Measurements from ENCODE around the gene CTNNB1.
A peak's percentile ranks its signal among the peaks of the same experiment; 100 is the strongest.

Gene CTNNB1

GRCh38 chr3:41200669-41201021 lies 1.3 kb downstream of the CTNNB1 start:
- DNase-seq (ENCODE audit: low spot score) (no peak), ATAC-seq (ENCODE audit: low read depth) (peak; percentile 10)
- H3K27ac ChIP-seq (ENCODE audit: poor library complexity, severe bottlenecking): peak overlapping the region; percentile 69
- H3K9me3 ChIP-seq (ENCODE audit: severe bottlenecking): no peaks in the 10 kb centered on the region
- peak overlapping the region; percentile 98 for H3K4me3 ChIP-seq (ENCODE audit: severe bottlenecking)
- no peak for TF ChIP-seq CTCF (IDR thresholded peaks at IDR 0.05; ENCODE audit: poor library complexity, severe bottlenecking)
- peaks cover 3% of the 10 kb centered on the region; the same call in 1 of the 2 replicates for H3K36me3 ChIP-seq (ENCODE audit: low read depth)
- no peaks in the 10 kb centered on the region for H3K27me3 ChIP-seq (ENCODE audit: insufficient read depth, poor library complexity, severe bottlenecking)
- H3K4me1 ChIP-seq (ENCODE audit: insufficient read depth, poor library complexity, severe bottlenecking): peaks cover 25% of the 10 kb centered on the region

GRCh38 chr3:41202075-41202833 lies 2.9 kb downstream of the CTNNB1 start:
- Histone ChIP-seq H3K9me3 (ENCODE audit: severe bottlenecking) (no peaks in the 10 kb centered on the region), H3K4me1 (ENCODE audit: insufficient read depth, poor library complexity, severe bottlenecking) (peaks cover 25% of the 10 kb centered on the region), H3K27ac (ENCODE audit: poor library complexity, severe bottlenecking) (peak overlapping the region; percentile 69), H3K4me3 (ENCODE audit: severe bottlenecking) (peak overlapping the region; percentile 98), H3K36me3 (ENCODE audit: low read depth) (peaks cover 6% of the 10 kb centered on the region), H3K27me3 (ENCODE audit: insufficient read depth, poor library complexity, severe bottlenecking) (no peaks in the 10 kb centered on the region)
- ATAC-seq (ENCODE audit: low read depth) (no peak), DNase-seq (ENCODE audit: low spot score) (no peak)
- no peak for TF ChIP-seq CTCF (IDR thresholded peaks at IDR 0.05; ENCODE audit: poor library complexity, severe bottlenecking)

- H3K9me3 ChIP-seq (ENCODE audit: severe bottlenecking): no peaks in the 10 kb centered on the region
- DNase-seq (ENCODE audit: low spot score): no peak
- peak overlapping the region; percentile 69 for H3K27ac ChIP-seq (ENCODE audit: poor library complexity, severe bottlenecking)
- H3K4me1 ChIP-seq (ENCODE audit: insufficient read depth, poor library complexity, severe bottlenecking): peaks cover 25% of the 10 kb centered on the region
- TF ChIP-seq CTCF (IDR thresholded peaks at IDR 0.05; ENCODE audit: poor library complexity, severe bottlenecking): peak; percentile 78
- ATAC-seq (ENCODE audit: low read depth): peak; percentile 45; the same call in 2 of the 3 replicates
- H3K27me3 ChIP-seq (ENCODE audit: insufficient read depth, poor library complexity, severe bottlenecking): no peaks in the 10 kb centered on the region
- H3K4me3 ChIP-seq (ENCODE audit: severe bottlenecking): peak overlapping the region; percentile 98
- peaks cover 9% of the 10 kb centered on the region for H3K36me3 ChIP-seq (ENCODE audit: low read depth)
Observed at GRCh38 chr3:41202834-41203345, 3.6 kb downstream of the CTNNB1 start.

- H3K9me3 ChIP-seq (ENCODE audit: severe bottlenecking): no peaks in the 10 kb centered on the region
- peaks cover 21% of the 10 kb centered on the region for H3K4me1 ChIP-seq (ENCODE audit: insufficient read depth, poor library complexity, severe bottlenecking)
- H3K27me3 ChIP-seq (ENCODE audit: insufficient read depth, poor library complexity, severe bottlenecking): no peaks in the 10 kb centered on the region
- H3K27ac ChIP-seq (ENCODE audit: poor library complexity, severe bottlenecking): no peak overlapping the region
- DNase-seq (ENCODE audit: low spot score) (no peak), ATAC-seq (ENCODE audit: low read depth) (no peak)
- no peak for TF ChIP-seq CTCF (IDR thresholded peaks at IDR 0.05; ENCODE audit: poor library complexity, severe bottlenecking)
- H3K36me3 ChIP-seq (ENCODE audit: low read depth): peaks cover 16% of the 10 kb centered on the region
- no peak overlapping the region for H3K4me3 ChIP-seq (ENCODE audit: severe bottlenecking)
Observed at GRCh38 chr3:41204369-41204768, 5.1 kb downstream of the CTNNB1 start.

GRCh38 chr3:41205591-41205990 lies 6.3 kb downstream of the CTNNB1 start:
- no peak for TF ChIP-seq CTCF (IDR thresholded peaks at IDR 0.05; ENCODE audit: poor library complexity, severe bottlenecking)
- peaks cover 21% of the 10 kb centered on the region for H3K4me1 ChIP-seq (ENCODE audit: insufficient read depth, poor library complexity, severe bottlenecking)

More at GRCh38 chr3:41205591-41205990, 6.3 kb downstream of the CTNNB1 start:
- Histone ChIP-seq H3K36me3 (ENCODE audit: low read depth) (peaks cover 24% of the 10 kb centered on the region), H3K27me3 (ENCODE audit: insufficient read depth, poor library complexity, severe bottlenecking) (no peaks in the 10 kb centered on the region), H3K4me3 (ENCODE audit: severe bottlenecking) (no peak overlapping the region), H3K9me3 (ENCODE audit: severe bottlenecking) (no peaks in the 10 kb centered on the region), H3K27ac (ENCODE audit: poor library complexity, severe bottlenecking) (no peak overlapping the region)
- DNase-seq (ENCODE audit: low spot score): no peak
- ATAC-seq (ENCODE audit: low read depth): no peak

All from RWPE2 (cell line).